Stimulated activated CD8-positive, alpha-beta memory T cell treated with anti-CD3 and anti-CD28 coated beads, Interleukin-15, amount 100 ng/mL, for 48 hours (primary cell): ENCODE measurements around the gene GXYLT1.
"Not testable (repeated sequence)": the region's sequence is repeated elsewhere in the genome, so short reads cannot be mapped to it uniquely, and the experiment has no call there.

Experiments
- DNase-seq, 2 donors: peaks; one replicate each; pipeline ENCODE4 v3.0.0-alpha.2; 2020; ENCODE audit warnings: low read depth in 2 of 2

The GXYLT1 gene

DNA sequence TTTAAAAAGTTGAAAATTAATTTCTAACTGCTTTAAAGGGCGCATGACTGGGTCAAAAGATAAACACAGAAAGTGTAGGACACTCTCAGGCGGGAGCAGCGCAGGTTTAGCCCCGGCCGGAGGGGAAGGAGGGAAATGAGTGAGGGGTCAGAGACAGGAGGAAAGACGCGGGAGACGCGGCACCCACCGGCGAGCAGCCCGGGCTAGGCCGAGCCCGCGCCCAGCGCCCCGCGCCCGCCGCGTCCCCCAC, 591 bp downstream of the GXYLT1 start:
- DNase-seq = no peak

DNA sequence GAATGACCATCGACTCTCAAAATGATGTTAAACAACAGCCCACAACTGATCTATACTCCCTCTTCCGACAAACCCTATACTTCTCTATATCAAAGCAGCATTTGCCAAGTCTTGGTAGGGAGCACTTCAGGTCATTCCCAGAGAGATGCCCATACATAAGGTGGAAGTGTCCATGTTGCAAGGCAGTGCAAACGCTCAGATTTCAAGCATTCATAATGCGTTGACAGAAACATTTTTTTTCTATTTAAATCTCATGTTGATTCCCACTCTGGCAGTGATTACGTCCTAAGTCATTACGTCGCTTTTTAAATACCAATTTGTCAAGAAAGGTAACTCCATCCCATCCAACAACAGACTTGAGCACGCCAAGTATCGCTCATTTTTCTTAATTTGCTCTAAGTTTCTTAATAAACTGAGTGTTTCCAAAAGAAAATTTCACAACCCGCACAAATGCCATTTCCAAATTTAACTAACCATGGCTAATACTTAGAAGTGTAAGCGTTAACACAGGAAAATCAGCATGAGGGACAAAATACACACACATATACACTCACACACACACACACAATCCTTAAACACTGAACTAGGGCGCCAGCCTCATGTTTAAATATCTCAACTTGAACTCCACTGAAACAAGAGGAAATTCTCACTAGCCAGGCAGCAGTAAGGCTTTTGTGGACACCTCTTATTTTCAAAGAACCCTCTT, 1.1 kb downstream of the GXYLT1 start:
- no peak for DNase-seq

DNA sequence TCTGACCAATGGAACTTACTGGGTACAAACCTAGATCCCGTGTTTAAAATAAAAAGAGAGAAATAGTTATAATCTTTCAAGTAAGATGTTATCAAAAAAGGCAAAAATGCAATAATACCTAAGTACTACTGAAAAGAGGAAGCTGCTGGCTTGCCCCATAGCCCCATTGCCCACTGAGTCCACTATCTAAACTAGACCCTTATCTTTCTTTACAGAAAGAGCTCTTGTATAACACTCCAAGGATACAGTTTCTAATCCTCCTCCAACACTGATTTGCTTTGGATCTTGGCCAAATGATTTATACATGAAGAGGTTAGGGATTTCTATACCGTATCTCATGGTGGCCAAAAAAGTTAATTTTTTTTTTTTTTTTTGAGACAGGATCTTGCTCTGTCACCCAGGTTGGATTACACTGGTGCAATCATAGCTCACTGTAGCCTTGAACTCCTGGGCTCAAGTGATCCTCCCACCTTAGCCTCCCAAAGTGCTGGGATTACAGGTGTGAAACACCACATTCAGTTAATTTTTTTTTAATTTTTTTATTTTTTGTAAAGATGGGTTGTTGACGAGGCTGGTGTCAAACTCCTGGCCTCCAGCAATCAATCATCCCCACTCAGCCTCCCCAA, 2.6 kb downstream of the GXYLT1 start:
- DNase-seq = no peak

DNA sequence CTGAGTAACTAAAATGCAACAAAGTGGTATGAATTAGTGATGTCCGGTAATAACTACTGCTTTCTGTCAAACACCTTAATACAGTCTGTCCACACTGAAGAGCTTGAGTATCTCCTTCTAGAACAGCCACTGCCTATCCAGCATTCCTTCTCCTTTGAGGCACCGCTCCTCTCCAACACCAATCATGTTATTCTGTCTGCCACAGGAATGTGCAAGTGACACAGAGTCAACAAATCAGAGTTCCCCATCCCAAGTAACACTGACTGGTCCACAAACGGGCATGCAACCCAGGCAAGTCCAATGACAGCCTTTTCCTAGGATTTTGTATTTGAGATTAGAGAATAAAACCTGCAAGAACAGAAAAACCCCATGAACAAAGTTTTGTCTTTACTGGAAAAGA, 3.8 kb downstream of the GXYLT1 start:
- no peak for DNase-seq

DNA sequence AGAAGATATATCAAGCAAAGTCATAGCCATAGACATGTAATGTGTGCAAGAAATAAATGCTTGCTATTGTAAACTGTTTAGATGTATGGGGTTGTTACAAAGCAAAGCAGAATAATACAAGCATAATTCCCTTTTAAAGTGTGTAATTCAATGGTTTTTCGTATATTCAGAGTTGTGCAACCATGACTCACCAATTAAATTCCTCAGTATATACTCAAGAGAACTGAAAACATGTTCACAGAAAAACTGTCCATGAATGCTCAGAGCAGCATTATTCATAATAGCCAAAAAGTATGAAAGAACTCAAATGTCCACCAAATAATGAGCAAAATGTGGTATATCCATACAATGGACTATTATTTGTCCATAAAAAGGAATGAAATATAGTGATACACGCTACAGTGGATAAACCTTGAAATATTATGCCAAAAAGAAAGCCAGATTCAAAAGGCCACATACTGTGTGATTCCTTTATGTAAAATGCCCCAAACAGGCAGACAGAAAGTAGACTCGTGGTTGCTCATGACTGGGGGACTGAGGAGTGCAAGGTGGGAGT, 9.3 kb downstream of the GXYLT1 start:
- DNase-seq = no peak

DNA sequence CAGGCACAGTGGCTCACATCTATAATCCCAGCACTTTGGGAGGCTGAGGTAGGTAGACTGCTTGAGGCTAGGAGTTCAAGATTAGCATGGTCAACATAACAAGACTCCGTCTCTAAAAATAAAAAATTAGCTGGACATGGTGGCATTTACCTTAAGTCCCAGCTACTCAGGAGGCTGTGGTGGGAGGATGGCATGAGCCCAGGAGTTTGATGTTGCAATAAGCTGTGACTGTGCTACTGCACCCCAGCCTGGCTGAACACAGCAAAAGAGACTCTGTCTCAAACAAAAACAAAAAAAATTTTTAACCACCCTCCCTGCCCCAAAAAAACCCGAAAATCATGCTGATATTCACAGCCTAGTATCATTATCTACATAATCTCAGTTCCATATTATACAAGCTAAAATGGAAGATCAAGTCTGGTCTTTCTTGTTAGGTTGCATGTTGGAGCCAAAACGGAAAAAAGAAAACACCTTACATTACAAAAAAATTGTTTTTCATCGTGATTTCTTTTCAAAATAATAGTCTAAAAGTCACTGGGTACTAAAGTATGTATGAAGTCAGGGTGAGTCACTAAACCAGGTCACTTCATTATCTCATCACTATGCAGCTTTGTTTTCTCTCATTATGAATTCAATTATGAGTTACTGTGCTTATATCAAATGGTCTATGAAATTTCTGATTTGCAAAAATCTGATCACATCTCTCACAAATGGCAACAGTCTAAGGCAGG, 13.8 kb downstream of the GXYLT1 start:
- DNase-seq = no peak

DNA sequence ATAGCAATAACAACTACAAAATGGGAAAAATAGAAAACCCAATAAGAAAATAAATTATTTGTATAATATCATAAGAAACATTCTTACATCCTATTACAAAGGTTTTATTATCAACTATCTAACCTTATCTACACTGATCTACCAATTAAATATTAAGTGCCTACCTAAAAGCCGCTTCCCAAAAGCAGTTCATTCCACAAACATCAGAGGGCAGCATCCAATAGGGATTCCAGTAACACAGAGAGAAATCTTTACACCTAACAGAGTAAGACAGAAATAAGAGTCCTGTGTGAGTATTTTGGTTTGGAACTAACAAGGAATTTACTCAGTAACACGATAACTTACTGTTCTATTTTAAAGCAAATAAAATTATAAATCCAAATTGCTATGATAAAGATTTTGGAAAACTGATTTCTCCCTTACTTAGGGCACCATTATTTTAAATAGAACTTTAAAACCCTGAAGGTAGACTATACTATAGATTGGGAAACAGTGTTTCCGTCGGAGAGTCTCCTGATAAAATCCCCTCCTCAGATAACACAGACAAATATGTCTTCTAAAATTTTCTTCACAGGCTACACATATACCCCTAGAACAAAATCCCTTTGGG, 15.0 kb downstream of the GXYLT1 start:
- no peak for DNase-seq

DNA sequence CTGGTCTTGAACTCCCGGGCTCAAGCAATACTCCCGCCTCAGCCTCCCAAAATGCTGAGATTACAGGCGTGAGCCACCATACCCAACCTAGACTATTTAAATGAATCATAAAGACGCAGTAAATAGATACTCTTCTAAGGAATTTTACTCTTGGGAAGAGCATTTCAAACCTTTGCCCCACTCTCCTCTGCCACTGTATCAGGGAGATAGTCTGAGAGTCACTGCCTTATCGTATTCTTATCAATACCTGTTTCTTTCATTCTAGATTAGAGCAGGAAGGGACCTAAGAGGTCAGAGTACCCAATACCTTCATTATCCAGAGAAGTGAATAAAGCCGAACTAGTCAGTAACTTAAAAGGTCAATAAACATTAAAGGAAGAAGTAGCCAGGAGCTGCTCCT, 15.8 kb downstream of the GXYLT1 start:
- DNase-seq = no peak

DNA sequence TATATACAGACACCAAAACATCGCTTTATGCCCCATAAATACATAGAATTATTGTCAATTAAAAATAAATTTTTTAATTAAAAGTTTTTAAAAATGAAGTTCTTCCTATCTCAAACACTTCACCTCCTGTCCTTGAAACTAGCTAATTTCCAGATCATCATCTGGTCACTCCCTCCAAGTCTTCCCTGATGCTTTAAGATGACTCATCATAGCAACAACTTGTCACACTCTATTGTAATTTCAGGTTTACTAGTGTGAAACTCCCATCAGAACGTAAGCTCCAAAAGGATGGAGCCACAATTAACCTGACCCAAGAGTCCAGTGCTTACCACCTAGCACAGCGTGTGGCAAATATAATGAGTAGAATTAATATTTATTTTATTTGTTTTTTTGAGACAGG, 16.3 kb downstream of the GXYLT1 start:
- no peak for DNase-seq

DNA sequence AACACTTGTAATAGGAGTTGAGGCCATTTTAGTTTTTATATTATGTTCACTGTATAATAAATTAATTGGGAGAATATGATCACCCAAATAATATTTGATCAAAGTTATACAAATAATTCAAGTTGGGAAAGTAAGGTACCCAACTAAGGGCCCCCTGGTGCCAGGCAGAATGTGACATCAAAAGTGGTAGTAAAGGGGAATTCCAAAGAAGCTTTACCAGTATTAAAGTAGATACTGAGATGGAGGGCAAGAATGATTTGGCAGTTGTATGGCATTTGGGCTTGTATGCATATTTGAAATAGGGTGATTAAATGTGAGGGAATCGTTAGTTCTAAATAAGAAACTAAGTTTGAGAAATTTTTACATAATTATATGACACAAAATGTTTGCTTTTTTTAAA, 17.7 kb downstream of the GXYLT1 start:
- no peak for DNase-seq

DNA sequence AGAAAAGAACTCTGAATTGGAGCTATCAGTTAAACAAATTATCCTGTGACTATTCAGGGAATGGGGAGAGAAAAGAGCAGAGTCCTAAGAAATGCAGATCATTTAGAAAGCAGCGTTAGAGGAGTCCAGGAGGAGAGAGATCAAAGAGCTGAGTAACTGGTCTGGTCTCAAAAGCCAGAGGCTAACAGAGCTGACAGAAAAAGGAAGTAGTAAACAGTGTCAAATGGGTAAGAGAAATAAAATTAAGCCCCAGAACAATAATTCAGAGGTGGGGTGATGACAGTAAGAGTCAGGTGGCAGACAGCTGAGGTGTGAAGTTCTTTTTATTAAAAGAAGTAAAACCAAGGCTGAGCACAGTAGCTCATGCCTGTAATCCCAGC, 19.3 kb downstream of the GXYLT1 start:
- no peak for DNase-seq

DNA sequence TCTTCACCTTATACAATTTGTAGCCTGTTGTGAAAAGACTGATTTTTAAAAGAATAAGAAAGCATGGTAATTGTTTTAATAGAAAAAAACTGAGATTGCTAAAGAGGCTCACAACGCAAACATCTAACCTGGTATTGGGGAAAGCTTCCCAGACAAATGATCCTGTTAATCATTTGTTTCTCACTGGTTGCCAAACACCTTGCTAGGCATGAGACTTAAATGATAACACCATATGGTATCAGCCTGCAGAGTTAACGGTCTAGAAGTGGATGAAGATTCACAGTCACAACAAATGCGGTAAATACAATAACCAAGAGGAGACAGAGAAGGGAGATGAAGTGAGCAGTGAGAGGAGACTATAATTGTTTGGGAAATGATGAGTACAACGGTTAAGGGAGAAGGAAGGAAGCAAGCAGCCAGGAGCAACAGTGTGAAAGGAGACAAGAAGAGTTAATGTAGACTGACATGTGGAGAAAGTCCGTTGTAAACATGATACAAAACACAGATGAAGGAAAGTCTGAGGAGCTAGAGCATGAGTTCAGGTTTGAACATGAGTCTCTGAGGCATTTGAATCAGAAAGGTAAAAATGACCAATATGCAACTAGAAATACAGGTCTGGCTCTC, 19.8 kb downstream of the GXYLT1 start:
- no peak for DNase-seq

DNA sequence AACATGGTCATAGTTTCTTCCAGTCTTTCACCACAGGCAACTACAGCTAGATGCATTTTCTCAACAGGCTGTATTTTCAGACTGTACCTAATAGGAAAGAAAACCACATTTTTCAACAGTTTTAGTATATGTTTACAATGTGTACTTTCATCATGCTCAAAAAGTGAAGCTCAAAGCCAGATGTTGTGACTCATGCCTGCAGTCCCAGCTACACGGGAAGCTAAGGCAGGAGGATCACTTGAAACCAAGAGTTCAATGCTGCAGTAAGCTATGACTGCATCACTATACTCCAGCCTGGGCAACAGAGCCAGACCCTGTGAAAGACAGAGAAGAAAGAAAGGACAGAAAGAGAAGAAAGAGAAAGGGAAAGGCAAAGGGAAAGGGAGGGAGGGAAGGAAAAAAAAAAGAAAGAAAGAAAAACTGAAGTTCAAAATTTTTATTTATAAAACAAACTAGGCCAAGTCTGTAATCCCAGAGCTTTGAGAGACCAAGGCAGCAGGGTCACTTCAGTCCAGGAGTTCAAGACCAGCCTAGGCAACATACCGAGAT, 25.5 kb downstream of the GXYLT1 start:
- DNase-seq = no peak

DNA sequence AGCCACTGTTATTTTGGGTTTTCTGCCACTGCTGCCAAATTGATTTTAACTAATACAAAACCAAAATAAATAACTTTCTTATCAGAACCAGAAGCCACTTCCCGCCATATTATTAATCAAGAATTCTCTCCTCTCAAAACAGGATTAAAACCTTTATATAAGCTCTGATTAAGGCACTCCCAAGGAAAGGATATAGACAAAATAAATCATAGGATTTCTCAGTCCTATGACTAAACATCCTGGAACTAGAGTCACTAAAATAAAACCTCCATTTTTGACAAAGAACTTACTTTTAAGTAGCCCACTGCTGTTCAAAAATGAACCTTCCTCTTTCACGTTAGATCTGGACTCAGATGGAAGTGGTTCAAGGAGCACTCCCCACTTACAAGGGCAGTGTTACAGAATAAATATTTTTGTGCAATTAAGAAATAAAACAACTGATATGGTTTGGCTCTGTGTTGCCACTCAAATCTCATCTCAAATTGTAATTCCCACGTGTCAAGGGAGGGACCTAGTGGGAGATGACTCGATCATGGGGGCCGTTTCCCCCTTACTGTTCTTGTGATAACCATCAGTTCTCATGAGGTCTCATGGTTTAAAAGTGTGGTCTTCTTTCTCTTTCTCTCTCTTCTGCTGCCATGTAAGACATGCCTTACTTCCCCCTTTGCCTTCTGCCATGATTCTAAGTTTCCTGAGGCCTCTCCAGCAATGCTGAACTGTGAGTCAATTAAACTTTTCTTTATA, 26.4 kb downstream of the GXYLT1 start:
- DNase-seq = no peak

DNA sequence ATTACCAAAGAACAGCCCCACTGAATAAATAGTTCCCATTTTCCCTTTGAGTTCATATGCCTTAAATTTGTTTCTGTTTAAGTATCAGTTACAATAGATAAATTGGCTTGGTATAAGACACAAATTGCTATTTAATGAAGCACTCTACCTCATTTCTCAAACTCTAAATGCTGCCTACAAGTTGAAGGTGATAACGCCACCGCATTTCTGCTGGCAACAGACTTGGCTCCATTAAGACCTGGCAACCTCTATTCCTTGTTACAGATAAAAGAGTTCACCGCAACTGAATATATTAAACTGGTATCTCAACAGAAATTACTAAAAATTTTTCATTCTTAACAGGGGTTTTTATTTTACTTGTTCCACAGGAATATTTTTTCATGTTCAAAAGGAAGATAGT, 35.6 kb downstream of the GXYLT1 start:
- DNase-seq = no peak

DNA sequence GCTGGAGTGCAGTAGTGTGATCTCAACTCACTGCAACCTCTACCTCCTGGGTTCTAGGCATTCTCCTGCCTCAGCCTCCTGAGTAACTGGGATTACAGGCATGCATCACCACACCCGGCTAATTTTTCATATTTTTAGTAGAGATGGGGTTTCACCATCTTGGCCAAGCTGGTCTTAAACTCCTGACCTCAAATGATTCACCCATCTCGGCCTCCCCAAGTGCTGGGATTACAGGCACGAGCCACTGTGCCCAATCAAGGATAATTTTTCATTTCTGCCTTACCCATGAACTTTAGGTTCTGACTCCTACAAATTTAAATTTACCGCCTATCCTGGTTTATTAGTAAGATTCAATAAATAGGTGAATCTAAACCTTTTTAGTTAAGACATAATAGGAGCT, 37.9 kb downstream of the GXYLT1 start:
- DNase-seq = not testable (repeated sequence)

DNA sequence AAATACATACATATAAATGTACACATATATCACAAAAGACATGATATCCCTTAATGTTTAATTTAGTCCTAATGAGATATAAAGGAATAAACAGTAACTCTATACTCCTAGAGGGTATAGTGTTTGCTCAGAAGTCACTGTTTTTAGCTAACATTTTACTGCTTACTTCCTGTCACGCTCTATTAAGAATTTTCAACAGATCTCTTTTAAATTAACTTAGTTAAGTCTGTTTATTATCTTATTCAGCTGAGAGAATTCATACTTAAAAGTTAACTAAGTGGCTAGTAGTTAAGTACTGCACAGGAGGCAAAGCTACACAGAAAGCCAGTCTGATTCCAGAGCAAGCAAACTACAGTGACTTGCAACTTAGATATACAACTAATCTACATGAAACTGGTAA, 39.9 kb downstream of the GXYLT1 start:
- DNase-seq = no peak

DNA sequence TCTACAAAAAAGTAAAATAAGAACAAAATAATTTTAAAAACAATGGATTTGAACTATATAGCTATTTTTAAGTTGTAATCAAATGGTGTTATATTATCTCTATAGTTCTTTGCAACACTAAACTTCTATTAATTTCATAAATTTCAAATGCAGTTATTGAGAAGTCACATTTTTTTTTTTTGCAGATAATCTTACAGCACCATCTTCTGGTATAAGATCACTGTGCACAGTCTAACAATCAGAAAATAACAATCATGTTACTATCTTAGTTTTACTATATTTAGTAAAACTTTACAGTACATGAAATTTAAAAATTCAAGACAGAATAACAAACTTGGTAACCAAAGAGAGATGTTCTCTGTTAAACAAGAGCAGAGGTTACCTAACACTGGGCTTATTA, 40.6 kb downstream of the GXYLT1 start:
- DNase-seq = no peak

DNA sequence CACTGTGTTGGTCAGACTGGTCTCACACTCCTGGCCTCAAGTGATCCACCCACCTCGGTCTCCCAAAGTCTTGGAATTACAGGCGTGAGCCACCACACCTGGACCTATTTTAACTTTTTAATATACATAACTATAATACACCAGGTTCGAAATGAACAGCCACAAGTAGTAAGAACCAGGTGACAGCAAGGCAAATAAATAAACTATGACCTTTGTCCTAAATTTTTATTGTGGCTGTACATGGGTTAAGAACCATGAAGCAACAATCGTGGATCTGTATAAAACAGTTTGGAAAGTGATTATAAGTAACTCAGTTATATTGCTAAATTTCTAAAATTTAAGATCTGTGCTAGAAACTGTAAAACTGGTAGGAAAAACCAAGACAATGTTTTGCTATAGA, 41.5 kb downstream of the GXYLT1 start:
- DNase-seq = no peak

DNA sequence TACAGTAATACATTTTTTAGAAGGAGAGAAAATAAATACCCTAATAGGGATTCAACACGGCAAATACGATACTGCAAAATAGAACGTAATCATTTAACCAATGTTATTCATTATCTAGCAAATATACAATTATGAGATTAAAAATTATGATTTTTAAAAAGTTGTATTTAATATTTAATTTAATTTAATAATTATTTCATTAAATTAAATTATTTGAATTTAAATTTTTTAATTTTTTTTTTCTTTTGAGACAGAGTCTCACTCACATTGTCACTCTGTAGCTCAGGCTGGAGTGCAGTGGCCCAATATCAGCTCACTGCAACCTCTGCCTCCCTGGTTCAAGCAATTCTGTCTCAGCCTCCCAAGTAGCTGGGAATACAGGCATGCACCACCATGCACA, 42.0 kb downstream of the GXYLT1 start:
- no peak for DNase-seq

DNA sequence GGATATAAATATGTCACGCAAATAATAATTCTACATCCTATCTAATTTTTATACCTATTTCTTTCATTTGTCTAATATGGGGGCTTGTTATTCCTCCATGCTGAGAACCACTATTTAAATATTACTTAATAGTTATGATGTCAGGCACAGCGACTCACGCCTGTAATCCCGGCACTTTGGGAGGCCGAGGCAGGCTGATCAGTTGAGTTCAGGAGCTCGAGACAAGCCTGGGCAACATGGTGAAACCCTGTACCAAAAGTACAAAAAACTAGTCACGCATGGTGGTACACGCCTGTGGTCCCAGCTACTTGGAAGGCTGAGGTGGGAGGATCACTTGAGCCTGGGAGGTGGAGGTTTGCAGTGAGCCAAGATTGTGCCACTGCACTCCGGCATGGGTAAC, 45.2 kb downstream of the GXYLT1 start:
- DNase-seq = no peak
